ENCODE results near the gene AFAP1. TPM values are rescaled to one million over a fixed set of nuclear protein-coding genes. Genes with fewer than 3 reads are reported as not detected.

Gene AFAP1
- total RNA-seq, 4 donors from 2014 or later = 8.2 to 22.3 (median 15.2) TPM

DNA sequence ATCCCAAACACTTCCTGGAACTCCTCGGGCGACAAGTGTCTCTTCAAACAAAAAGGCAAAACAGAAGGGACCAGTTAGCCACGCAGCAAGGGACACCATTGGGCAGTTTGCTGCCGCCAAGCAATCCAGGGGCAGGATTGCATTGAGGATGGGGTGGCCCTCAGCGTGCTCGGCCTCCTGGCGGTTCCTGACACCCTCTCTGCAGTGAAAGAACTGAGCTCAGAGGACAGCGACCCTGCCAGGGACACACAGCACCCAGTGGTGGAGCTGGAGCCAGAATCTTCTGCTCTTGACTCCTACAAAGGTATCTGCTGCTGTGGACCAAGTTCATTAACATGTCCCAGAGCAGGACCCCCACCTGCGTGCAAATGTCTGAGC lies 27.4 kb upstream of the AFAP1 start:
- no peak overlapping the region for H3K4me3 ChIP-seq (ENCODE audit: low read depth, poor library complexity, severe bottlenecking)
- no peak for TF ChIP-seq POLR2A (IDR thresholded peaks at IDR 0.05)
- TF ChIP-seq, protein P1, sequence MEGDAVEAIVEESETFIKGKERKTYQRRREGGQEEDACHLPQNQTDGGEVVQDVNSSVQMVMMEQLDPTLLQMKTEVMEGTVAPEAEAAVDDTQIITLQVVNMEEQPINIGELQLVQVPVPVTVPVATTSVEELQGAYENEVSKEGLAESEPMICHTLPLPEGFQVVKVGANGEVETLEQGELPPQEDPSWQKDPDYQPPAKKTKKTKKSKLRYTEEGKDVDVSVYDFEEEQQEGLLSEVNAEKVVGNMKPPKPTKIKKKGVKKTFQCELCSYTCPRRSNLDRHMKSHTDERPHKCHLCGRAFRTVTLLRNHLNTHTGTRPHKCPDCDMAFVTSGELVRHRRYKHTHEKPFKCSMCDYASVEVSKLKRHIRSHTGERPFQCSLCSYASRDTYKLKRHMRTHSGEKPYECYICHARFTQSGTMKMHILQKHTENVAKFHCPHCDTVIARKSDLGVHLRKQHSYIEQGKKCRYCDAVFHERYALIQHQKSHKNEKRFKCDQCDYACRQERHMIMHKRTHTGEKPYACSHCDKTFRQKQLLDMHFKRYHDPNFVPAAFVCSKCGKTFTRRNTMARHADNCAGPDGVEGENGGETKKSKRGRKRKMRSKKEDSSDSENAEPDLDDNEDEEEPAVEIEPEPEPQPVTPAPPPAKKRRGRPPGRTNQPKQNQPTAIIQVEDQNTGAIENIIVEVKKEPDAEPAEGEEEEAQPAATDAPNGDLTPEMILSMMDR (IDR thresholded peaks at IDR 0.05) = no peak
- peak in 1 of 2 donors; percentile 75 for DNase-seq (ENCODE audit: low spot score in 2 of 2)
- 90 to 92% methylated on average over 9 of the region's 9 CpGs for WGBS, 2 donors
- intact Hi-C loops (cut with DNase I; ENCODE audit: low total_unique reads) = no loop called here

DNA sequence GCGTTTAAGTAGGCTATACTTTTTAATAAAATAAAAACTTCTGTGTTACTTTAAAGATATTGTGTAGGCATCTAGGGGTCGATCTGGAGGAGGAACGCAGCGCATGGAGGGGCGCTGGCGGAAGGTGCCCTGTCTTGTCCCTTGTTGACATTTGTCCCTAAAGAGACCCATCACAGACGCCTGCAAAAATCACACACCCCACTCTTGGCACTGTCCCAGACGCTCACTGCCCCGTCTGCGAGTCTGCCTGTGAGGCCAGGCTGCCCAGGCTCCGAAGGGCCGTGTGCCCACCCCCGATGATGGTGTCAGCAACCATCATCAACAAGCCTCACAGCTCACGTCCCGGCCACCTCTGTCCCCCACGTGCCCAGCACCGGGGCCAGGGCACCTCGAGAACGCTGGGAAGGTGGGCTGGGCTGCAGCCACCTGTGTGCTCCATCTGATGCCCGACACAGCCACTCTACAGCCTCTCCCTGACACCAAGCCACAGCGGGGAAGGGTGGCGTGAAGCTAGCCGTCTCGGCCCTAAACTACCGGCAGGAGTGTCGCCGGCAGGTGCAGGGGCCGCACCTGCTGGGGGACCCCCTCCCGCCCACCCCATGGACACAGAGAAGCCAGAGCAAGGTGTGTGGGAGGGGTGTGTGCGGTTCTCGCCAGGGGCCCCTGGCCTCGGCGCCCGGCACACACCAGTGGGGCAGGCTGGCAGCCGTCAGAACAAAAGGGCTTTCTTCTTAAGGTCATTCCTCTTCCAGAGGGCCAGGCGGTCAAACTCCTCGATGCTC lies 26.8 kb upstream of the AFAP1 start:
- 85 to 88% methylated on average over 28 to 37 of the region's 37 CpGs for WGBS, 2 donors
- TF ChIP-seq POLR2A (IDR thresholded peaks at IDR 0.05) = no peak
- TF ChIP-seq, protein P1 (IDR thresholded peaks at IDR 0.05) = no peak
- DNase-seq (ENCODE audit: low spot score in 2 of 2) = peak in 1 of 2 donors; percentile 80
- no peak overlapping the region for H3K4me3 ChIP-seq (ENCODE audit: low read depth, poor library complexity, severe bottlenecking)
- intact Hi-C loops (cut with DNase I; ENCODE audit: low total_unique reads) = no loop called here

DNA sequence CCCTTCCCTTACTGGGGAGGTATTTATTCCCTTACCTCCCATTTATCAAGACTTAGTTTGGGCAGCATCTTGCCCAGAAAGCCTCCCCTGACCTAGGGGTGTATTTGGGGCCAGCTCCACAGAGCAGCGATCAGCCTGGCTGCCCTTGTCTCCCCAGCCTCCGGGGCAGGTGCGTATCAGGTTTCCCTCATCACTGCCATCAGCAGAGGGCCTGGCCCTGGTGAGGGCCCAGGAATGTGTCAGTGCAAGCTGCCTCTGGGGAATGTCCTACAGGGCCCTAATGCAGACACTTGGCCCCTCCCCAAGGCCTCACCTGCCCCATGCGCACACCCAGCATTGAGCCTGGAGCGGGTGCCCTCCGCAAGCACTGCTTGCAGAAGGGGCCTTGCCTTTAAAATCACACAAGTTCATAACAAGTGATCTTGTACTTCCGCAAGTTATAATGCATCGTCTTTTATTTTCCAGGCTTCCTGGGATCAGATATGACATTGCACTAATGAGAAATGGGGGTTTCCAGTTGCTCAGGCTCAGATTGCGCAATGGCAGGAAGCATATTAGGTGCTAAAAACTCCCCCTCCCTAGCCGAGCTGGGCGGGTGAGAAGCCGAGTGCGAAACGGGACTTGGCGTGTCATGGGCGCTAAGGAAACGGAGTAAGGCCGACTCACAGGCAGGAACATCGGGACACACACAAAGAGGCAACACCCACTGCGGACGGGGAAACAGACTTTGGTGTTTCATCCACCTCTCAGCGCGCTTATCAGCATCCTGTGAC lies 25.4 kb upstream of the AFAP1 start:
- DNase-seq (ENCODE audit: low spot score in 2 of 2) = peak; percentile 67 to 84
- TF ChIP-seq, protein P1 (IDR thresholded peaks at IDR 0.05) = no peak
- TF ChIP-seq POLR2A (IDR thresholded peaks at IDR 0.05) = no peak

DNA sequence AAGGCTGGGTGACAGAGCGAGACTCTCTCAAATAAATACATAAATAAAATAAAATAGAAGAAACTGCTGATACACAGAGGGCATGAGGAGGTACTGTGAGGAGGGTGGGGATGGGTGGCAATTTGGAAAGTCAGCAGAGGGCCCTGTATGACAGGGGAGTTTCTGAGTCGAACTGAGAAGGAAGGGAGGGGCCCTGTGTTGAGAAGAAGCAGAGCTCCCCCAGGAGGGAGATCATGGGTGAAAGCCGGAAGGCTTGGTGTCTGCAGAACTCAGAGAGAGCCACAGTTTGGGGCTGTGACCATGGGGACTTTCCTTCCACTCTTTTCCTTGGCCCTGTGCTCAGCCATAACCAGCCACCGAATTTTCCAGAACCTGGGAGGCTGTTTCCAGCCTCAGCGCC lies 24.8 kb upstream of the AFAP1 start:
- H3K4me3 ChIP-seq (ENCODE audit: low read depth, poor library complexity, severe bottlenecking) = no peak overlapping the region
- 77 to 84% methylated on average over 5 of the region's 5 CpGs for WGBS, 2 donors
- DNase-seq (ENCODE audit: low spot score in 2 of 2) = no peak
- intact Hi-C loops (cut with DNase I; ENCODE audit: low total_unique reads) = no loop called here
- no peak for TF ChIP-seq POLR2A (IDR thresholded peaks at IDR 0.05)
- TF ChIP-seq, protein P1 (IDR thresholded peaks at IDR 0.05) = no peak

More for the DNA sequence above, 25.4 kb upstream of the AFAP1 start:
- H3K4me3 ChIP-seq (ENCODE audit: low read depth, poor library complexity, severe bottlenecking) = no peak overlapping the region
- intact Hi-C loops (cut with DNase I; ENCODE audit: low total_unique reads) = no loop called here
- WGBS, 2 donors = 42 to 52% methylated on average over 23 of the region's 23 CpGs

DNA sequence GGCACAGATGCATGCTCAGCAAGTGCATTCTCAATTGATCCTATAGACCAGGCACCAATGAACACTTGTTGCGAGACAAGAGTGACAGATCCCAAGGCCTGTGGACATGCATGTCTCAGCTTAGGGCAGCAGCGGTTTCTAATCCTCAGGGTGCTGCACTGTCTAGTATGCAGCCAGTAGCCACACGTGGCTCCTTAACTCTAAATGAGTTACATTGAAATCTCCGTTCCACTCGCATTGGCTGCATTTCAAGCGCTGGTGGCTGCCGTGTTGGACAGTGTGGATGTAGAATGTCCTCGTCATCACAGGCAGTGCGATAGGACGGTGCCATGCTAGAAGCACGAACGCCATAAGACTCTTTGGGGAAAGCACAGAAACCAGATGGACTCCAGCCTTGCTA lies 24.0 kb upstream of the AFAP1 start:
- TF ChIP-seq POLR2A (IDR thresholded peaks at IDR 0.05) = no peak
- TF ChIP-seq, protein P1 (IDR thresholded peaks at IDR 0.05) = no peak
- intact Hi-C loops (cut with DNase I; ENCODE audit: low total_unique reads) = no loop called here
- 95 to 96% methylated on average over 11 to 12 of the region's 12 CpGs for WGBS, 2 donors
- DNase-seq (ENCODE audit: low spot score in 2 of 2) = no peak
- no peak overlapping the region for H3K4me3 ChIP-seq (ENCODE audit: low read depth, poor library complexity, severe bottlenecking)

All from lower leg skin (tissue), 4 donors.